MM.1S (cell line): ENCODE data around the gene LILRB3.

Experiments used
- EZH2phosphoT487 ChIP-seq: fragments of 300-600 bp; sonication (generic); IDR thresholded peaks from 2 replicates; pipeline ENCODE4 v1.6.1; 2018; ENCODE audit warnings: antibody characterized with exemption, low read length
- TF ChIP-seq, protein P1 (sequence below): fragments of 300-600 bp; sonication (generic); IDR thresholded peaks from 2 replicates; pipeline ENCODE4 v1.5.1; 2016; ENCODE audit warnings: antibody characterized with exemption, low read length, mixed read lengths

DNA sequence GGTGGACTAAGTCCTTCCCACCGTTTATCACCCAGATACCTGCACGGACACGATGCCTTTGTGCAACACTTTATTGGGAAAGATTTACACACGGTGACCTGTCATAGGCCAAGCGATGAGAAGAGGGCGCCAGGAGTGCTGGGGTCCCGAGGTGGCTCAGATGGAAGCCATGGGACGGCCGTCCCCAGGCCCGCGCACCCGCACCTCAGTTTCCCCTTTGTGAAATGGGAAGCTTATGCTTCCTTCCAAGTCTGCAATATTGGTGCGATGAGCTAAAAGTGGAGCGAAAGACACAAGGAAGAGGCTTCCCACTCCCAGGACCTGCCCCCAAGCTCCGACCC lies 49.5 kb downstream of the LILRB3 start:
- TF ChIP-seq, protein P1, sequence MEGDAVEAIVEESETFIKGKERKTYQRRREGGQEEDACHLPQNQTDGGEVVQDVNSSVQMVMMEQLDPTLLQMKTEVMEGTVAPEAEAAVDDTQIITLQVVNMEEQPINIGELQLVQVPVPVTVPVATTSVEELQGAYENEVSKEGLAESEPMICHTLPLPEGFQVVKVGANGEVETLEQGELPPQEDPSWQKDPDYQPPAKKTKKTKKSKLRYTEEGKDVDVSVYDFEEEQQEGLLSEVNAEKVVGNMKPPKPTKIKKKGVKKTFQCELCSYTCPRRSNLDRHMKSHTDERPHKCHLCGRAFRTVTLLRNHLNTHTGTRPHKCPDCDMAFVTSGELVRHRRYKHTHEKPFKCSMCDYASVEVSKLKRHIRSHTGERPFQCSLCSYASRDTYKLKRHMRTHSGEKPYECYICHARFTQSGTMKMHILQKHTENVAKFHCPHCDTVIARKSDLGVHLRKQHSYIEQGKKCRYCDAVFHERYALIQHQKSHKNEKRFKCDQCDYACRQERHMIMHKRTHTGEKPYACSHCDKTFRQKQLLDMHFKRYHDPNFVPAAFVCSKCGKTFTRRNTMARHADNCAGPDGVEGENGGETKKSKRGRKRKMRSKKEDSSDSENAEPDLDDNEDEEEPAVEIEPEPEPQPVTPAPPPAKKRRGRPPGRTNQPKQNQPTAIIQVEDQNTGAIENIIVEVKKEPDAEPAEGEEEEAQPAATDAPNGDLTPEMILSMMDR: no peak
- no peak for TF ChIP-seq EZH2phosphoT487
